HG02763 (cell line): ENCODE results near the gene LYSMD1.
"Not testable (repeated sequence)": the region's sequence is repeated elsewhere in the genome, so short reads cannot be mapped to it uniquely, and the experiment has no call there.

Experiments
- ATAC-seq: cut with Tn5 transposase; IDR thresholded peaks from one replicate; pipeline ENCODE4 v1.9.1; 2021; ENCODE audit warnings: mild to moderate bottlenecking, moderate library complexity; ENCODE audit not compliant: unreplicated experiment

The LYSMD1 gene, protein sequence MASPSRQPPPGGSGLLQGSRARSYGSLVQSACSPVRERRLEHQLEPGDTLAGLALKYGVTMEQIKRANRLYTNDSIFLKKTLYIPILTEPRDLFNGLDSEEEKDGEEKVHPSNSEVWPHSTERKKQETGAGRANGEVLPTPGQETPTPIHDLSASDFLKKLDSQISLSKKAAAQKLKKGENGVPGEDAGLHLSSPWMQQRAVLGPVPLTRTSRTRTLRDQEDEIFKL

DNA sequence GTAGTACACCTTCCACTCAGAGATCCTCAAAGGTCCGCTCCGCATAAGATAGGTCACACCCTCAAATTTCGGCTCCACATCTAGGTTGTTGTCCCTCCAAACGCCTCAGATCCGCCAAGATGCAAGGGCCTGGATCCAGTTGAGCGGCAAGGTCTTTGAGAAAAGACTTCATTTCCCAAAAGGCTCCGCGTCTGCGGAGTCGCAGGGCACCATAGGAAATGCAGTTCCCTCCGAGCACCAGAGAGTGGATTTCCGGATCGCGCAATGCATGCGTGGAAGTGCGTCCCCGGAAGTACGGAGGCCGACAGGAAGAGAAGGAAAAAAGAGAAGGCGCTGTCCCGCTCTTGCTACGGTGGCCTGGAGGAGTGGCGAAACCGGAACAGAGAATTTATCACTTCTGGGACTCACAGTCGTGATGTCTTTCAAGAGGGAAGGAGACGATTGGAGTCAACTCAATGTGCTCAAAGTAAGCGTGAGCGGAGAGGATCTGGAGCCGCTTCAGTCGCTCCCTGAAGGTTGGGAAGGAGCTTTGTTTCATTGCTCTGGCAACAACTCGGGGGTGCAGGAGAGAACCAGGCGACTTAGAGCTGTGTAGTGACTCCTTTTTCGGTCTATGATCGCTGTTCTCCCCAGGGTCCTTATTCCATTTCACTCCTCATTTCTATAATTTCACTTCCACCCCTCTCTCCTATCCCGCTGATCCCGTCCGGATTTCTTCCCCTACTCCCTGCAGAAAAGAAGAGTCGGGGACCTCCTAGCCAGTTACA lies at the start of gene LYSMD1, which contains the start of gene SCNM1:
Gene LYSMD1 (minus strand): TSS at position 165 of the 767 bp plus-strand sequence. CDS start 644 bp downstream, outside the sequence.
Gene SCNM1 (plus strand): TSS at position 407 of the 767 bp plus-strand sequence. CDS start 9 bp downstream, at position 416.
- peak; percentile 90 for ATAC-seq

DNA sequence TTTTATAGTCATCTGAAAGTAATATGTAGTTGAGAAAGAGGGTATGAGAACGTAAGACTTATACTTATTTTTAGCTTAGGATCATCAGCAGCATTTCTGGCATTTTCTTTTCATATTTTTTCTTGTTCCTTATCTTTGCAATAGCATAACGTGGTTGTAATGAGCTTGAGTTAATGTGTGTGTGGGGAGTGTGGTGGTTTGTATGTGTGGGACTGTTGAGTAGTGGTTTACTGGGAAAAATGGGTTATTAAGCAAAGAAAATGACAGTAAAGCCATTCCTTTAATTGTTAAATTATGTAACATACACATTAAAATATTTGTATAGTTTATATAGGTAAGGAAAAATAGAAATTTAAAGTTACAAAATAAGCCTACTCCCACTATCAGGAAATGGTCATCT lies 47.9 kb upstream of the LYSMD1 start:
- no peak for ATAC-seq

DNA sequence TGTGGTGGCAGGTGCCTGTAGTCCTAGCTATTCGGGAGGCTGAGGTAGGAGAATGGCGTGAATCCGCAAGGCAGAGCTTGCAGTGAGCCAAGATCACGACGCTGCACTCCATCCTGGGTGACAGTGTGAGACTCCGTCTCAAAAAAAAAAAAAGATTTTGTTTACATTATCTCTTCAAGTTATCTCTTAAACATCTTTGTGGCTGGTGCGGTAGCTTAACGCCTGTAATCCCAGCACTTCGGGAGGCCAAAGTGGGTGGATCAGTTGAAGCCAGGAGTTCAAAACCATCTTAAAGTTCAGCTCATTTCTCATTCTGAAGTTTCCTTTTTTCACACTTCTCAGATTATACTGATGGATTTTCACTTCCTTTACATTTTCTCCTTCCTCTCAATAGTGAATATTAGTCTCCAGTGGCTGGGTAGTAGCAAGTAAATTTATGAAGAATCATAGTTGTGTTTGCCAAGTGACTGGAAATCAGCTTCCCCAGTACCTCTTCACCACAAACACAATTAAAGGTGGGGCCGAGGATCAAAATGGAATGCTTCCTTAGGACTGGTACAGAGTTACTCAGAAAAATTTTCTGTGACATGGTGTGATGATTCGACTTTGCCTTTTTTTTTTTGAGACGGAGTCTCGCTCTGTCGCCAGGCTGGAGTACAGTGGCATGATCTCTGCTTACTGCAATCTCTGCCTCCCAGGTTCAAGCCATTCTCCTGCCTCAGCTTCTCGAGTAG lies 46.4 kb upstream of the LYSMD1 start:
- ATAC-seq: no peak

DNA sequence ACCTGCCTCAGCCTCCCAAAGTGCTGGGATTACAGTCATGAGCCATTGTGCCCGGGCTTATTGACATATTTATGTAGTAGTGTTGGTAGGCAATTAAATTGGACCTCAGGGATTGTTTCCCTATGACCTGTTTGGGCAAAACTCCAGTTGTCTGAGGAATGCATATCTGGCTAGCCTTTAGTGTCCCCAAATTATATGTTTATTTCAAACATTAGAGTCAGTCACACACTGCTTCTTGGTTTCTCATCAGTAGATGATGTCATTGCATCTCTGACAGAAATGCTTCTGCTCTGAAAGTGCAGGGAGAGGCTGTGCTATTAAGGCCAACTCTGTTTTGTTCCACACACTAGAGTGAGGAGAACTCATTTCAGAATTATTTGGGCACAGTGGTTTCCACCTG lies 45.1 kb upstream of the LYSMD1 start:
- no peak for ATAC-seq

DNA sequence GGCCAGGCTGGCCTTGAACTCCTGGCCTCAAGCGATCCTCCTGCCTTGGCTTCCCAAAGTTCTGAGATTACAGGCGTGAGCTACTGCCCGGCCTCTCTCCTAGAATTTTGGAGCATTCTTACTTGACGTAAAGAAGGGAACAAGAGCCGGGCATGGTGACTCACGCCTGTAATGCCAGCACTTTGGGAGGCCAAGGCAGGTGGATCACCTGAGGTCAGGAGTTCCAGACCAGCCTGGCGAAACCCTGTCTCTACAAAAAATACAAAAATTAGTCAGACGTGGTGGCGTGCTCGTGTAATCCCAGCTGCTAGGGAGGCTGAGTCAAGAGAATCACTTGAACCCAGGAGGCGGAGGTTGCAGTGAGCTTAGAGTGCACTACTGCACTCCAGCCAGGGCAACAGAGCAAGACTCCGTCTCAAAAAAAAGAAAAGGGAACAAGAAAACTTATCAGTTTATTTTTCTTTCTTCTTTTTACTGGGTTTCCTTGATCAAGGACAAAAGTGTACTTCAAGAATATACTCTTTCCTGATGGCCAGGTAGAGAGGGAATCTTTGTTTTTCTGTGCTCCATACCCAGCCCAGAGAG lies 39.8 kb upstream of the LYSMD1 start:
- not testable (repeated sequence) for ATAC-seq

DNA sequence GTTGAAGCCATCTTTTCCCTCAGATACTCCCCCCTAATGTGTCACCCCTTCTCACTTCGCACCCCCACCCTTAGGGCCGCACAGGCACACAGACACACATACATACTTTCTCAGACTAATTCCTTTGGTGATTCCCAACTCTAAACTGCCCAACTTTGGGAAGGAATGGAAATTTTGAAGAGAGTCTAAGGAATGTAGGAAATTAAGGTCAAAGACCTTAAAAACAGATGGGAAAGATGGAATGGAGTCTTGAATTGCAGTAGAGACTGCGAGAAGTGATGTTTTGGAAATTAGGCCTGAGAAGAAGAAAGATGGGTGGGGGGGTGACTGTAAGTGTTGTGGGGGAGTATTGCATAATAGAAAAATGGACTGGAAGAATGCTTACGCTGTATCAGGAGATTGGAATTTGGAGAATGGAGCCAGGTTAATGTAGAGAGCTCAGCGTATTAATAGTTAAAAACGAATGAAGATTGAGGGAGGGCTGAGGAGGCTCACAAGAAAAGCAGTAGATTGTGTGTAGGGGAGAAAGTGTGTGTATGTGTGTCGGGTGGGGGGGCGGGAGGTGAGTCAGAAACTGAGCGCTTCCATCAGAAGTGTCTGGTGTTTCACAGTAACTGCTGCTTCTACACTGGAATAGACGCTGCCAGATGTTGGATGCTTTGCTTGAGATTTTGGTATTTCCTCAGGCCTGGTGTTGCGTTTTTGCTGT lies 34.3 kb upstream of the LYSMD1 start:
- ATAC-seq: no peak

DNA sequence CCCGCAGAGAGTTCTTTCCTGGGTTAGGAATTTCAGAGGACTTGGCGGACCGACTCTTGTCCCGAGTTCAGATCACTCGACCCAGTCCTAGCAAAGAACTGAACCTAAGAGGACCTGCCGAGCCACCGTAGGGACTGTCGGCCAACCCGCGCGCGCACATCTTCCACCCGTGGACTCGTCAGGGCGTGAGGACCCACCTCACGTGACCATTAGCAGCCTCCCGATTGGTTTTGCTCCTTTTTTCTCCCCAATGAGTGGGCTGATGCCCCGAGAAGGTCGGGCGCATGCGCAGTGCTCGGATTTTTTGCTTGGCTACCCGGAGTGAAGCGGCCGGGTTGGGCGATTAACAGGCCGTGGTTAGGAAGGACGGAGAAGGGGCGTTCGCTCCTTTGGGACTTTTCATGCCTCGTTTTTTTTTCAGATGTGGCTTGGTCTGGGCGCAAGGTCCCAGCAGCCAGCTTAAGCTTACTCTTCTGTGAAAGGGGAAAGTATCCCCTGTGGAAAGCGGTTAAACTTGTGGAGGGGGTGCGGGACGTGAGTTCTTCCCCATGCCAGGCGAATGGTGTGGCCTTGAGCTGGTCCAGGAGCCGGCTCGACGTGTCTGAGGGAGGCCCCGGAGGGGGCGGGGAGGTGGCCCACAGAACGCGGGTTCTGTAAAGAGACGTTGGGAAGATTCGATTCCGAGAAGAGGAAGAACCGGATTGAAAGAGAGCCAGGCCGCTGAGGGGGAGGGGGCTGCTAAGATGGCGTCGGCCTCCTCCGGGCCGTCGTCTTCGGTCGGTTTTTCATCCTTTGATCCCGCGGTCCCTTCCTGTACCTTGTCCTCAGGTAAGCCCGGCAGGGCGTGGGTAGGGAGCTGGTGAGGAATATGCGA lies 32.8 kb upstream of the LYSMD1 start, which contains the start of gene PIP5K1A:
Gene PIP5K1A (plus strand): TSS at position 299 of the 874 bp plus-strand sequence. CDS start 445 bp downstream, at position 744.
- peak; percentile 86 for ATAC-seq

DNA sequence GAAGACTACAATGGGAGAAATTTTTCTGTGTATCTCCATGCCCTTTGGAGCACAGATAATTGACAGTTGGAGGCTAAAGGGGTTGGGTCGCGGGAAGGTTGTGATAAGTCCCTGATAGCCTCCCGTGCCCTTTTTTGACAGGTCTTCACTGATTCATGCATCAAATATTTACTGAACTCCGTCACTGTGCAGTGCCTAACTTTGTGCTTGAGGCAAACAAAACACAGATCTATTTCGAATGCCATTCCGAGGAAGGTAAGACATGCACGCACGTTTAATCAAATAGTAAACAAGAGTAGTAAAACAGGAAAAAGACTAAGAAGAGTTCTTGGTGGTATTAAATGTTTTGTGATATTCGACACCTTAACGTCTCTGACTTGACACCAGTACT lies 32.2 kb upstream of the LYSMD1 start:
- ATAC-seq: no peak

DNA sequence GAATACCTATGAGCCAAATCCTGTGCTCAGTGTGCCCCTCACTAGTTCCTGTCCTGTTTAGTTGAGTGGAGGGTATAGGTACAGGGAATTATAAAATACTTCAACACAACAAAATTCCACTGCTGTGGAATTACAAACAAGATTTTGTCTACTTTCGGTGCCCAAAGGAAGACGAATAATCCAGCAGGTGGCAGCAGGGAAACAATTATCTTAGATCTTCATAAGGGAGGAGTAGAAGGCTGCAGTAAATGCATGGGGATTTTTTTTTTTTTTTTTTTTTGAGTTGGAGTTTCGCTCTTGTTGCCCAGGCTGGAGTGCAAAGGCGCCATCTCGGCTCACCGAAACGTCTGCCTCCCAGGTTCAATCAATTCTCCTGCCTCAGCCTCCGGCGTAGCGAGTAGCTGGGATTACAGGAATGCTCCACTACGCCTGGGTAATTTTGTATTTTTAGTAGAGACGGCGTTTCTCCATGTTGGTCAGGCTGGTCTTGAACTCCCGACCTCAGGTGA lies 30.6 kb upstream of the LYSMD1 start:
- ATAC-seq: no peak

DNA sequence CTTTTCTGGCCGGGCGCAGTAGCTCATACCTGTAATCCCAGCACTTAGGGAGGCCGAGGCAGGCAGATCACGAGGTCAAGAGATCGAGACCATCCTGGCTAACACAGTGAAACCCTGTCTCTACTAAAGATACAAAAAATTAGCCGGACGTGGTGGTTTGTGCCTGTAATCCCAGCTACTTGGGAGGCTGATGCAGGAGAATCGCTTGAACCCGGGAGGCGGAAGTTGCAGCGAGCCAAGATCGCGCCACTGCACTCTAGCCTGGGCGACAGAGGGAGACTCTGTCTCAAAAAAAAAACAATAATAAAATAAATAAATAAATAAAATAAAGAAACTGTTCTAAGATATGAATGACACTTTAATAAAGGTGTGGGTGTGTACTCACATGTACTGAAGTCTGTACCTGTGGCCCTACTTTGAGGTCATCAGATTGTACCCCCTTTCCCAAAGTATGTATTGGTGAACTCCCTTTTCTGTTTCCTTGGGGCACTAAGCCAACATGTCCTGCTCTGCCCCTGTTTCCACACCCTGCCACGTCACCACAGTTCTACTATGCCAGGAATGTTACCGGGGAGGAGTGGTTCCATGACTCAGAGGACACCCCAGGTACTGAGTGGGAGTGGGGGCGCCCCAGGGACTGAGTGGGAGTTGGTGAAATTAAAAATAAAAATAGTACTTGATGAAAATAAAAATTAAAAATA lies 29.3 kb upstream of the LYSMD1 start:
- ATAC-seq: not testable (repeated sequence)

DNA sequence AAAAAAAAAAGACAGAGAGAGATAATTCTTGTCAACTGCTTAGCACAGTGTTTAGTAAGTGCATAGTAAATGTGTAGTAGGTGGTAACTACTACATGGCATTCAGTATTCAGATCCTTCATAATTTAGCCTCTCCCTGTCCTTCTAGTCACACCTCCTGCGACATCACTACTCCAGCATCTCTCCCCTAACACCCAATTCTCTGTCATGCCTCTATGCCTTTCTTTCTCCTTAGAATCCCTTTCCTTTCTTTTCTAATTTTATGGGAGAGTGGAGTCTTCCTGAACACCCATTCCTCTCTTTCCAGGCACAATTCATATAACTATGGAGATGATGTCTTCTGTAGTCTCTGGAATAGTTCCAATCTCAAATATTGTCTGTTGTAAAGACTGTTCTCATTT lies 28.2 kb upstream of the LYSMD1 start:
- no peak for ATAC-seq

DNA sequence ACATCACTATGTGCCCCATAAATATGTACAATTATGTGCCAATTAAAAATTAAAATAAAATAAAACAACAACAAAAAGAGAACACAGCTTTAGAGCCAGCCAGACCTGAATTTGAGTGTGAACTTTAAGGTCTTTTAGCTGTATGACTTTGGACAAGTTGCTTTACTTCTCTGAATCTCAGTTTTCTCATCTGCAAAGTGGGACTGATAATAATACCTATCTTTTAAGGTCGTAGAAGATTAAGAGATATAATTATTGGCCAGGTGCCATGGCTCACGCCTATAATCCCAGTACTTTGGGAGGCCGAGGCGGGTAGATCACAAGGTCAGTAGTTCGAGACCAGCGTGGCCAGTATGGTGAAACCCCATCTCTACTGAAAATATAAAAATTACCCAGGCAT lies 27.6 kb upstream of the LYSMD1 start:
- no peak for ATAC-seq

DNA sequence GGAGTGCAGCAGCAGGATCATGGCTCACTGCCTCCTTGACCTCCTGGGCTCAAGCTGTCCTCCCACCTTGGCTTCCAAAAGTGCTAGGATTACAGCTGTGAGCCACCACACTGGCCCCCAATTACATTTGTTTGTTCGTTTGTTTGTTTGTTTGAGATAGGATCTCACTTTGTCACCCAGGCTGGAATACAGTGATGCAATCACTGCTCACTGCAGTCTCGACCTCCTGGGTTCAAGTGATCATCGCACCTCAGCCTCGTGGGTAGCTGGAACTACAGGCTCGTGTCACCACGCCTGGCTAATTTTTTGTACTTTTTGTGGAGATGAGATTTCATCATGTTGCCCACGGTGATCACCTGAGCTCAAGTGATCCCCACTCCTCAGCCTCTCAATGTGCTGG lies 26.3 kb upstream of the LYSMD1 start:
- ATAC-seq: no peak

DNA sequence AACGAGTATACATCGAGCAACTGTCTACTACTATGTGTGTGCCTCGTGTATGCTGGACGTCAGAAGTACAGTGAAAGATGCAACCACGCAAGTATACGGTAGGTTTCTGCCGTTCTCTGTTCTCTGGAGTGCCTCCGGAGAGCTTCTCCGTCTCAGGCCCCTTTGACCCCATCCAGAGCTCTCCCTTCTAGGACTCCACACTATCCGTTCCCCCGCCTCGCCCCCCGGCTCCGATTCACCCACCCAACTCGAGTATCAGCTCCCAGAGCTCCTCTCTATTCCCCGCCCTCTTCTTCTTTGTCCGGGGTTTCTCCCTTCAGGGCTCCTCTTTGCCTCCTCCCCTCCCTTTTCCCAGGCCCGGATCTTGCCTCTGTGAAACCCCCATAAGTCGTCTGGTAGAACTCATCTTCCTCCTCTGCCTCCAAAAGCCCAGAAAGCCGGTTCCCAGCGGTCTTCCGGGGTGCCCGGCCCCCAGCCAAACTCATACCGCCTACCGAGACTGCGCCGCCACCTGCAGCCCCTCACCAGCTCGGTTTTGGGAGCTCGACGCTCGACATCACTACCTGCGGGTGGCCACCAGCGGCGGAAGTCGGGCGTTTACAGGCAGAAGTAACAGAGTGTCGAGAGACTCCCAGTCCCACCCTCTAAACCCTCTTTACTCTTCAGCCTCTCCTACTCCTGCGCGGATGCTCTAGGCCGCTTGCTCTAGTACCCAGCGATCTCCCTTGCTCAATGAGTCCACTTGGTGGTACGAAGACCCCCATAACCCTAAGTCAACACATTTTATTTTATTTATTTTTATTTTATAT lies 24.1 kb upstream of the LYSMD1 start, which contains the start of gene VPS72:
Gene VPS72 (minus strand): TSS at position 561 of the 809 bp plus-strand sequence. CDS start 76 bp downstream, at position 485.
- peak; percentile 84 for ATAC-seq

DNA sequence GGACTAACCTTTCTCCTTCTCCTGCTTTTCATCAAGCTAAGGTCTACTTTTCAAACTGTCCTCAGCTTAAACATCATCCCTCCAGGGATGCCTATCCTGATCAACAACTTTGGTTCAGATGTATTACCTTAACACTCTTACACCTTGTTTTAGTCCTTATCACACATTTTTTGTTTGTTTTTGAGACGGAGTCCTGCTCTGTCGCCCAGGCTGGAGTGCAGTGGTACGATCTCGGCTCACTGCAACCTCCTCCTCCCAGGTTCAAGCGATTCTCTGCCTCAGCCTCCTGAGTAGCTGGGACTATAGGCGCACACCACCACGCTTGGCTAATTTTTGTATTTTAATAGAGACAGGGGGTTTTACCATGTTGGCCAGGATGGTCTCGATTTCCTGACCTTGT lies 23.0 kb upstream of the LYSMD1 start:
- ATAC-seq: not testable (repeated sequence)

DNA sequence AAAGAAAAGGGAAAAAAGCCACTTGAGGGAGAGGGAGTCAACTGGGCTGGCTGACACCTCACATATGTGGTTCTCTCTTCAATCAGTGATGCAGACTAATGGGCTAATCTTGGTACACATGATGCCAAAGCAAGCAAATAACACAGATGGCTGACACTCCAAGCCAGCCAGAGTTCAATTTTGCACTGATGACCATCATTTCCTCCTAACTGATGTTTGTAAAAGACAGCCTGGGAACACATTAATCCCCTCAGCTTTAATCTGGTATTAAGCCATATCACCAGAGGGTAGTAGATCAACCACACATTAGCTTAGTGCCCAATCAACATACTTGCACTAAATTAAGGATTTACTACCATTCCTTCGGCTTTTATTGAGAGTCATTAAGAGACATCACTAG lies 21.5 kb upstream of the LYSMD1 start:
- no peak for ATAC-seq

DNA sequence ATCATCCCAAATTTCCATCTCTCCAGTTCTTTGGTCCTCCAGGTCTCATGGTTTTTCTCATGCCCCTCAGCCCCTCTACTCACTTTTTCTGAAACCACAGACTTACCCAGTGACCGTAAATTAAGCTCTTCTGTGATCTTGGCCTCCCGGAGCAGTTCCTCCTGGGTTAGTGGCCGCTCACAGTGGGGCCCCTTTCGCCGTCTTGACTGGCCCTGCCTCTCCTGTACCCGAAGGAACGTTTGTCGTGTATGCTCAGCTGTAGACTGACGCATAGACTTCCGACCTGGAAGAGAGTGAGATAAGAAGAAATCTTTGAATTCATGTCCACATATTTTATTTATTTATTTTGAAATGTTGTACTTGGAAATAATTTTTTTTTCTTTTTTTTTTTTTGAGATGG lies 18.5 kb upstream of the LYSMD1 start:
- ATAC-seq: no peak
